SU-DHL-6 (cell line): ENCODE measurements around the gene PTPRJ.

Experiments
- EZH2phosphoT487 ChIP-seq: fragments of 200-600 bp; sonication (generic), shearing (Covaris generic); conservative IDR thresholded peaks from 2 replicates; pipeline ENCODE4 v1.6.1; 2018; ENCODE audit warnings: mild to moderate bottlenecking, antibody characterized with exemption, low read length, moderate library complexity, mixed read lengths
- TF ChIP-seq, protein P1 (sequence below): fragments of 200-600 bp; sonication (generic); IDR thresholded peaks from one replicate; pipeline ENCODE4 v1.5.1; 2017; ENCODE audit warnings: antibody characterized with exemption, mild to moderate bottlenecking, low read length, moderate library complexity; ENCODE audit not compliant: insufficient read depth, poor library complexity, severe bottlenecking

DNA sequence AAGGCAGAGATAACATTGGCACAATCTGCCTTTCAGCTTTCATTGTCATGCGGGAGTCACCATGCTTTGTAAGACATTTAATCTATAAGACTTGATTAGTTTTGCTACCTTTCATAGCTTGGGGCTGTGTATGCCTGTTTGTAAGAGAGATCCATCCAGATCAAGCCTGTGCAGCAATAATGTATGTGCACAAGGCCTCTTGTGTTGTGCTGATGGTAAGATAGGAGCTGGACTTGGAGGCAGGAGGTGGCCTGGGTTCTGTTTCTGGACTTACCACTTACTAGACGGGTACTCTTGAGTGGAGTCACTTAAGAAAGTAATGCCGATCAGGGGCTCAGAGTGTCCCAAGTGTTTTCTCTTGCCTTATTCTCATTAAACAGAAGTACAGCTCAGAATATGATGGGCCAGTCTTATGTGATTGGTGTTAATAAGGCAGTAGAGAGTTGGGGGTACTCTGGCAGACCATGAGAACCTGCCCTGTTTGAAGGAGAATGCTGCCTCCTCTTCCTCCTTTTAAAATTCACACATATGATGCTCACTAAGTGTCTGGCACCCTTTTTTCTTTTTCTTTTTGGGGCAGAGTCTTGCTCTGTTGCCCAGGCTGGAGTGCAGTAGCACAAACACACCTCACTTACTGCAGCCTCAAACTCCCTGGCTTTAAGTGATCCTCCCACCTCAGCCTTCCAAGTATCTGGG lies 30.9 kb downstream of the PTPRJ start:
- TF ChIP-seq, protein P1, sequence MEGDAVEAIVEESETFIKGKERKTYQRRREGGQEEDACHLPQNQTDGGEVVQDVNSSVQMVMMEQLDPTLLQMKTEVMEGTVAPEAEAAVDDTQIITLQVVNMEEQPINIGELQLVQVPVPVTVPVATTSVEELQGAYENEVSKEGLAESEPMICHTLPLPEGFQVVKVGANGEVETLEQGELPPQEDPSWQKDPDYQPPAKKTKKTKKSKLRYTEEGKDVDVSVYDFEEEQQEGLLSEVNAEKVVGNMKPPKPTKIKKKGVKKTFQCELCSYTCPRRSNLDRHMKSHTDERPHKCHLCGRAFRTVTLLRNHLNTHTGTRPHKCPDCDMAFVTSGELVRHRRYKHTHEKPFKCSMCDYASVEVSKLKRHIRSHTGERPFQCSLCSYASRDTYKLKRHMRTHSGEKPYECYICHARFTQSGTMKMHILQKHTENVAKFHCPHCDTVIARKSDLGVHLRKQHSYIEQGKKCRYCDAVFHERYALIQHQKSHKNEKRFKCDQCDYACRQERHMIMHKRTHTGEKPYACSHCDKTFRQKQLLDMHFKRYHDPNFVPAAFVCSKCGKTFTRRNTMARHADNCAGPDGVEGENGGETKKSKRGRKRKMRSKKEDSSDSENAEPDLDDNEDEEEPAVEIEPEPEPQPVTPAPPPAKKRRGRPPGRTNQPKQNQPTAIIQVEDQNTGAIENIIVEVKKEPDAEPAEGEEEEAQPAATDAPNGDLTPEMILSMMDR = no peak
- no peak for TF ChIP-seq EZH2phosphoT487
